HEK293T (cell line): ENCODE data around the gene SIGLEC10.

ENCODE experiments used
- CTCF ChIA-PET: fragments of 350-600 bp; formaldehyde crosslinking; extraction: SDS; loops from one replicate; lab custom pipeline; 2021; ENCODE audit warnings: antibody characterized with exemption, inconsistent platforms; lab: Yijun Ruan, JAX
- POLR2A ChIA-PET: fragments of 350-600 bp; formaldehyde crosslinking; extraction: SDS; loops from one replicate; lab custom pipeline; 2020; ENCODE audit warnings: antibody characterized with exemption, inconsistent platforms; lab: Yijun Ruan, JAX
- DNase-seq: peaks from one replicate; pipeline ENCODE4 v3.0.0; 2012; ENCODE audit warnings: mixed read lengths; ENCODE audit errors: extremely low spot score
- ARNT ChIP-seq: fragments of 450-650 bp; IDR thresholded peaks from 2 replicates; pipeline ENCODE4 v1.6.1; 2017; ENCODE audit warnings: mild to moderate bottlenecking
- BHLHE40 ChIP-seq: fragments of 450-650 bp; IDR thresholded peaks from 2 replicates; pipeline ENCODE4 v1.6.1; 2016; ENCODE audit warnings: mild to moderate bottlenecking, moderate library complexity, borderline replicate concordance
- CTBP1 ChIP-seq: fragments of 450-650 bp; IDR thresholded peaks from 2 replicates; pipeline ENCODE4 v1.6.1; 2016; ENCODE audit warnings: borderline replicate concordance
- ELF4 ChIP-seq: fragments of 450-650 bp; IDR thresholded peaks from 2 replicates; pipeline ENCODE4 v1.6.1; 2017; ENCODE audit warnings: antibody characterized with exemption
- FOXA1 ChIP-seq: fragments of 450-650 bp; IDR thresholded peaks from 2 replicates; pipeline ENCODE4 v1.6.1; 2016; ENCODE audit warnings: mild to moderate bottlenecking
- FOXK2 ChIP-seq: fragments of 450-650 bp; IDR thresholded peaks from 2 replicates; pipeline ENCODE4 v1.6.1; 2016; ENCODE audit warnings: mild to moderate bottlenecking
- FOXM1 ChIP-seq: fragments of 450-650 bp; IDR thresholded peaks from 2 replicates; pipeline ENCODE4 v1.6.1; 2017; ENCODE audit warnings: mild to moderate bottlenecking, borderline replicate concordance
- HDGF ChIP-seq: fragments of 450-650 bp; IDR thresholded peaks from 2 replicates; pipeline ENCODE4 v1.6.1; 2017; ENCODE audit warnings: antibody characterized with exemption, borderline replicate concordance
- L3MBTL2 ChIP-seq: fragments of 450-650 bp; conservative IDR thresholded peaks from 2 replicates; pipeline ENCODE4 v1.6.1; 2016; ENCODE audit warnings: mild to moderate bottlenecking
- LEF1 ChIP-seq: fragments of 450-650 bp; IDR thresholded peaks from 2 replicates; pipeline ENCODE4 v1.6.1; 2017; ENCODE audit warnings: mild to moderate bottlenecking, borderline replicate concordance
- NFRKB ChIP-seq: fragments of 450-650 bp; IDR thresholded peaks from 2 replicates; pipeline ENCODE4 v1.6.1; 2016; ENCODE audit warnings: mild to moderate bottlenecking, moderate library complexity
- SP1 ChIP-seq: fragments of 450-650 bp; IDR thresholded peaks from 2 replicates; pipeline ENCODE4 v1.6.1; 2017
- SUZ12 ChIP-seq: fragments of 450-650 bp; IDR thresholded peaks from 2 replicates; pipeline ENCODE4 v1.6.1; 2016; ENCODE audit warnings: mild to moderate bottlenecking
- TARDBP ChIP-seq: fragments of 450-650 bp; IDR thresholded peaks from 2 replicates; pipeline ENCODE4 v1.6.1; 2016
- ZNF384 ChIP-seq: fragments of 450-650 bp; IDR thresholded peaks from 2 replicates; pipeline ENCODE4 v1.6.1; 2016
- TF ChIP-seq, protein P1 (sequence below): fragments of 450-650 bp; IDR thresholded peaks from 2 replicates; pipeline ENCODE4 v1.6.1; 2016

Gene SIGLEC10

DNA sequence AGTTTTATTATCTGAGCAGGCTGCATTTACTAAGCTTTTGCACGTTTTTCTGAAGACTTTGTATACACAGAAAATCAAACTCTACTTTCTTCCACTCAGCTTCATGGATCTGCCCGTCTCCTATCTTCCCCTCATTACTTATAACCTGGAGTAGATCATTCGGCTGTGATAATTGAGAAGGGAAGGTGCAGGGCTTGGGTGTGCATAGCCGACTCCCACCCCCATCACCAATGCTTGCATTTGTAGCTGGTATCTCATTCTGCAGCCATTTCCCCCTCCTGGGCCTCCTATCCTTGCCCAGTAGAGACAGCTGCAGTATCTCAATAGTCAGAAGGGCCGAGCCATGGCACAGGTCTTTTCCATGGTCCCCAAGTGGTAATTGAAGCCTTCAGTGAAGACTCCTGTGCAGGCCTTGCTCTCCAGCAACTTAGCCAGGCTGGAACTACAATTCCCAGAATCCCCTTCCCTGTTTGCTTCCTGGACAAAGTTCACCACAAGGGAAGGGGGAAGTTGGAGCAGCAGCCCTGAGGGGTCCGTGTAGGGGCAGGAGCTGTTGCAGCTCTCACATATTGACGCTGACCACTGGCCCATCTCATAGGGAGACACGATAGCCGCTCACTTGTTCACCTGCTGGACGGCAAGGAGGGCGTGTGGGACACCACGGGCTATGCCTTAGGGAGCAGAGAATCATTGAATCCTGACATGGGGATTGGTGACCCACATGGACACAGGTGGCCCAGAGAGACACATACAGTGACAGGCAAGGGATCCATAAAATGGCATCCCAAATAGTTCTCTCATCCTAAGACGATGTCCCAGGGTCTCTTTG, 42.9 kb upstream of the SIGLEC10 start:
- POLR2A ChIA-PET: no interaction called here
- DNase-seq: peak; percentile 30
- TF ChIP-seq FOXM1 (no peak), L3MBTL2 (no peak), BHLHE40 (no peak), CTBP1 (no peak), ARNT (no peak), FOXA1 (no peak), ELF4 (no peak), TARDBP (no peak), NFRKB (no peak), ZNF384 (no peak), HDGF (no peak), LEF1 (no peak), SP1 (no peak), FOXK2 (no peak), SUZ12 (no peak)
- TF ChIP-seq, protein P1, sequence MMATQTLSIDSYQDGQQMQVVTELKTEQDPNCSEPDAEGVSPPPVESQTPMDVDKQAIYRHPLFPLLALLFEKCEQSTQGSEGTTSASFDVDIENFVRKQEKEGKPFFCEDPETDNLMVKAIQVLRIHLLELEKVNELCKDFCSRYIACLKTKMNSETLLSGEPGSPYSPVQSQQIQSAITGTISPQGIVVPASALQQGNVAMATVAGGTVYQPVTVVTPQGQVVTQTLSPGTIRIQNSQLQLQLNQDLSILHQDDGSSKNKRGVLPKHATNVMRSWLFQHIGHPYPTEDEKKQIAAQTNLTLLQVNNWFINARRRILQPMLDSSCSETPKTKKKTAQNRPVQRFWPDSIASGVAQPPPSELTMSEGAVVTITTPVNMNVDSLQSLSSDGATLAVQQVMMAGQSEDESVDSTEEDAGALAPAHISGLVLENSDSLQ: no peak
- CTCF ChIA-PET: no interaction called here

DNA sequence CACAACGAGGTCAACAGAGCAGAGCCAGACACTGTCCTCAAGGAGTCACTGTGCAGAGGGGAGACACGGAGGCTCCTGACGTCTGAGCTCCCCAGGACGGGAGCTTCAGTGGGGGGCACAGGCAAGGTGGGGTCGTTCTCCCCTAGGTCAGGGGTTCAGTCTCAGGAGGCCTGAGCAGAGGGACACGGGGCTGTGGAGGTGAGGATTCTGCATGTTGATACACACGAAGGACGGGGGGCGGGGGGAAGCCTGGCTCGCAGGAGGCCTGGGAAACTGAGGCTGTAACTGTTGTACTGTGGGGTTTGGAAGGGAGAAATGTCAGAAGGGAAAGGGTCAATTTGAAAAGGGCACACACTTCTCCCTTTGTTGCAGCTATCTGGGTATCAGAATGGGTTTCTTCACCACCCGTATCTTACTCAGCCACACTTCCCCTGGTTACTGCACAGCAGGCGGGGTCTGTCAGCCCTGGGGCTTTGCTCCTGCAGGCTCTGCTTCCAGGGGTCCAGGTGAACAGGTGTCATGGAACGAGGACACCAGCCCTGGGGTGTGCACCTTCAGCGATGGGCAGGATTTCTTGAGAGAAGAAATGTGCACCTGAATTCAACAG, 41.6 kb upstream of the SIGLEC10 start:
- TF ChIP-seq FOXK2: no peak
- TF ChIP-seq ZNF384: no peak
- ChIA-PET POLR2A (no interaction called here), CTCF (no interaction called here)
- no peak for DNase-seq

DNA sequence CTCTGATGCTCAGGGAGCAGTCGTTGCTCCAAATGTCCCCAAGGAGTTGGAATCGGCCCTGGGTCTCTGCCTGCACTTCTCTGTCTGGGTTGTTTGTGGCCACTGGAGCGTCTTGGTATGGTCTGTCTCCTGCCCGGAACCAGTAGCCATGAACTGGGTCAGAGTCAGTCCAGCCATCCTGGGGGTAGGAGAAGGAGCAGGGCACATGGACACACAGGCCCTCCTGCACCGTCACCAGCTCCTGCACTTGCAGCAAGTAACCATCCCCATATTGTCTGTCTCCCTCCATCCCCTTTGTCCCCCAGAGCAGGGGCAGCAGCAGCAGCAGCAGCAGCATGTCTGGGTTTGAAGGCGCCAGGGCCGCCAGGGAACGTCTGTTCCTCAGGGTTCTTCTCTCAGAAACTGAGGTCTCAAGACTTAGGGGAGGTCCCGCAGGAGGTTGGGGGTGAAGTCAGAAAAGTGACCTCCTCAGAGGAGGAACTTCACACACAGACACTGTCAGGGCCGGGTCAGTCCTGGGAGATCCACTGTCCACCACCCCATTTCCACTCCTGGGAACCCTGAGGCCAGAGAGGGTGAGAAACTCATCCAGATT, 40.7 kb upstream of the SIGLEC10 start, which contains the start of gene SIGLEC8:
TSS of gene SIGLEC8 (minus strand) at position 404 of the 595 bp plus-strand sequence. CDS start at position 337, 67 bp downstream.
- TF ChIP-seq LEF1 (no peak), NFRKB (no peak), SUZ12 (no peak), FOXM1 (no peak), FOXA1 (no peak), SP1 (no peak), ELF4 (no peak), ARNT (no peak), FOXK2 (no peak), CTBP1 (no peak)
- TF ChIP-seq, protein P1: no peak
- POLR2A ChIA-PET: no interaction called here
- DNase-seq: no peak
- CTCF ChIA-PET: no interaction called here

DNA sequence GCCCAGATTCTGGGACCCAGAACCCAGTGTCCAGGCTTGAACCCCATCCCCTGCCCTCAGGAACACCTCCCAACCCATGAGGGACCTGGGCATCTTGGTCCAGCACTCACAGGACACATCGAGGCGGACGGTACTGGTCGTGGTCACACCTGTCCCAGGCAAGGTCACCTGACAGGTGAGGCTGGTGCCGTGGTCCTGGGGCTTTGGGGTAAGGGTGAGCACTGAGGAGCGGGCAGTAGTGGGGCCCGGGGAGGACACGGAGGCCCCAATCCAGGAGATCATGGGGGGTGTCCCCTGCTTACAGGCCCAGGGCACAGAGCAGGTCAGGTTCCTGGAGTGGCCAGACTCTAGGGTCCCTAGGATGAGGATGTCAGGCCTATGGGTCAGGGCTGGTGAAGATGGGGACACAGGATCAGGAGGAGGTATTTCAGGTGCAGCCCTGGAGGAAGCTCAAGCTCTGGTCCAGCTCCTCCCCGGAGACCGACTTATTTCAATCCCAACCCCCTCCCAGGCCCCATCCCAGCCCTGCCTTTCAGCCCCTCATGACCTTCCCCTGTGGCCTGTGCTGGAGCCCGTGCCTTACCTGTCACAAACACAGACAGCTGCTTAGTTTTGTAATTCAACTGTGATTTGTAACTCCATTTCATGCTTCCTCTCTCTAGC, 40.0 kb upstream of the SIGLEC10 start:
- POLR2A ChIA-PET: no interaction called here
- DNase-seq: no peak
- TF ChIP-seq LEF1: no peak
- CTCF ChIA-PET: no interaction called here

DNA sequence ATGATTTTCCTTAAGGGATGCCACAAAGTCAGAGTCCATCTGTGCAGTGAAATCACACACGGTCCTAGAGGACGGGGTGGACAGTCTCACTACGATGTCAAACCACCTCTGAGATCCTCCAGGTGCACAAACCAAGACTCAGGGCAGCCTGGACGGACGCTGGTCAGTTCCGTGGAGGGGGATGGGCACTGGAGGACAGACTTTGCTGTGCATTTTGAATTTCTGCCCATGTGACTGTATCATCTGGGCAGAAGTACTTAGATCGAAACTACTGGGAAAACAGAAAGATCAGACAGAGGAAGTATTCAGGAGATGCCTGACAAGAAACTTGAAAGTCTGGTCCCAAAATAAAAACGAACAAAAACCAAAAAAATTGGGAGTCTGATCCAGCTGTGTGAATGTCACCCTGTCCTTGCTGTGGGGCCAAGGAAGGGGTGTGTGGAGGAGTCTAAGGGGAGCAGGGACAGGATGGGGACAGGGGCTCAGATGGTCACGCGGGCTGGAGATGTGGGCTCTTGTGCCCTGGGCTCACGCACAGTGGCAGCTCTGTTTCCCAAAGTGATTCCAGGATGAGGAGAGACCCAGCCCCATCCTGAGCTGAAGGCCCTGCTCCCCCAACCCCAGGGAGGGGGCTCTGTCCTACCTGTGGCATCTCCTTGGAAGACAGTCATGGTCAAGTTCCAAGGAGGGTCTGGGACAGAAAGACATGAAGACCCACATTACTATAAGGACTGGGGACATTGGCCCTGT, 39.3 kb upstream of the SIGLEC10 start:
- TF ChIP-seq FOXK2: no peak
- TF ChIP-seq SP1: no peak
- TF ChIP-seq BHLHE40: no peak
- no peak for TF ChIP-seq FOXA1
- no peak for TF ChIP-seq LEF1
- TF ChIP-seq ELF4: no peak
- TF ChIP-seq ARNT: no peak
- TF ChIP-seq FOXM1: no peak
- no peak for TF ChIP-seq ZNF384
- no peak for TF ChIP-seq SUZ12
- TF ChIP-seq TARDBP: no peak
- TF ChIP-seq CTBP1: no peak
- TF ChIP-seq, protein P1: no peak
- TF ChIP-seq L3MBTL2: no peak
- ChIA-PET POLR2A (no interaction called here), CTCF (no interaction called here)
- no peak for DNase-seq
